ENCODE results near the gene SAPCD2.

GRCh38 chr9:137074657-137075274 lies 4.4 kb upstream of the SAPCD2 start:
- TF ChIP-seq POLR2AphosphoS5 (IDR thresholded peaks at IDR 0.05; ENCODE audit: low read depth, low read length) (no peak), POLR2A (IDR thresholded peaks at IDR 0.05; ENCODE audit: low read depth, low read length) (peak; percentile 17; the same call in 1 of the 2 replicates)

Measured in GM12892 (cell line).